Fibroblast of skin of right quadriceps (primary cell): Measurements from ENCODE around the gene TSPAN14.
"Not testable (repeated sequence)": the region's sequence is repeated elsewhere in the genome, so short reads cannot be mapped to it uniquely, and the experiment has no call there.

ENCODE experiments used
- DNase-seq: peaks from one replicate; pipeline ENCODE4 v3.0.0-alpha.2; 2013

Gene TSPAN14

DNA sequence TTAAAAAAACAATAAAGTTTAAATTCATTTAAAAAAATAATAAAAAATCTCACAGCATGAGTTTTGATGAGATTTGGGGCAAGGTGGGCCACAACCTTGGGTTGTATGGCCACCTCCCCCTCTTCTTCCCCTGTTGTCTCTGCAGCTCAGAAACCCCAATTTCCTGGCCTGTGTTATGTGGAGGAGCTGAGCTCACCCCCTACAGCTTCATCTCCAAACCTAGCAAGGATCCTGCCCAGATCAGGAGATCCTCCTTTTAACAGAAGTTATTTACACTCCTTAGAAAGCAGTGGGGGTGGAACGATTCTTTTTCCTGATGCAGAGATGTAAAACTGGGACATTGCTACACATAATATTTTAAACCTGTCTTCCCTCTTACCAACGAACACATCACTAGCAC is 76.7 kb downstream of the TSPAN14 start:
- DNase-seq: no peak

DNA sequence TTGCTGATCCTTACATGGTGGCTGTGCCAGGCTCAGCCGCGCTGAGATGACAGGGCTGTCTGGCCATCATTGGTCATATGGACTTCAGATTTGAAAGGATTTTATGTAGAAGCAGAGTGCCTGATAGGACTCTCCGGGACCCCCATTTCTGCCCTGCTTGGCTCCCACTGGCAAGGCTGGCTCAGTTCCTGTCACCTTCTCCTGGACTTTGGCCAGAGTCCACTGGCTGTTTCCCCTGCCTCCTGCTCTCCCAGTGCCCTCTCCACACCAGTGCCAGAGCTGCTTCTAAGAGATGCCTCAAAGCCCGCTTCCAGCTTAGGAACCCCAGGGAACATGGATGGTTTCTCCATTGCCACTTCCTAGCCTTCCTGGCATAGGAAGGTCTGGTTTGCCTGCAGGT is 78.5 kb downstream of the TSPAN14 start:
- DNase-seq: no peak

DNA sequence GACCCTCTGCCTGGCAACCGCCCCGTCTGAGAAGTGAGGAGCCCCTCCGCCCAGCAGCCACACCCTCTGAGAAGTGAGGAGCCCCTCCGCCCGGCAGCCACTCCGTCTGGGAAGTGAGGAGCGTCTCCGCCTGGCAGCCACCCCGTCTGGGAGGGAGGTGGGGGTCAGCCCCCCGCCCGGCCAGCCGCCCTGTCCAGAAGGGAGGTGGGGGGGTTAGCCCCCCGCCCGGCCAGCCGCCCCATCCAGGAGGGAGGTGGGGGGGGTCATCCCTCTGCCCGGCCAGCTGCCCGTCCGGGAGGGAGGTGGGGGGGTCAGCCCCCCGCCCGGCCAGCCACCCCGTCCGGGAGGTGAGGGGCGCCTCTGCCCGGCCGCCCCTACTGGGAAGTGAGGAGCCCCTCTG is 79.9 kb downstream of the TSPAN14 start:
- not testable (repeated sequence) for DNase-seq

DNA sequence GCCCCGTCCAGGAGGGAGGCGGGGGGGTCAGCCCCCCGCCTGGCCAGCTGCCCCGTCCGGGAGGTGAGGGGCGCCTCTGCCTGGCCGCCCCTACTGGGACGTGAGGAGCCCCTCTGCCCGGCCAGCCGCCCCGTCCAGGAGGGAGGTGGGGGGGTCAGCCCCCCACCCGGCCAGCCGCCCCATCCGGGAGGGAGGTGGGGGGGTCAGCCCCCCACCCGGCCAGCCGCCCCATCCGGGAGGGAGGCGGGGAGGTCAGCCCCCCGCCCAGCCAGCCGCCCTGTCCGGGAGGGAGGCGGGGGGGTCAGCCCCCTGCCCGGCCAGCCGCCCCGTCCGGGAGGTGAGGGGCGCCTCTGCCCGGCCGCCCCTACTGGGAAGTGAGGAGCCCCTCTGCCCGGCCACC is 80.5 kb downstream of the TSPAN14 start:
- not testable (repeated sequence) for DNase-seq

DNA sequence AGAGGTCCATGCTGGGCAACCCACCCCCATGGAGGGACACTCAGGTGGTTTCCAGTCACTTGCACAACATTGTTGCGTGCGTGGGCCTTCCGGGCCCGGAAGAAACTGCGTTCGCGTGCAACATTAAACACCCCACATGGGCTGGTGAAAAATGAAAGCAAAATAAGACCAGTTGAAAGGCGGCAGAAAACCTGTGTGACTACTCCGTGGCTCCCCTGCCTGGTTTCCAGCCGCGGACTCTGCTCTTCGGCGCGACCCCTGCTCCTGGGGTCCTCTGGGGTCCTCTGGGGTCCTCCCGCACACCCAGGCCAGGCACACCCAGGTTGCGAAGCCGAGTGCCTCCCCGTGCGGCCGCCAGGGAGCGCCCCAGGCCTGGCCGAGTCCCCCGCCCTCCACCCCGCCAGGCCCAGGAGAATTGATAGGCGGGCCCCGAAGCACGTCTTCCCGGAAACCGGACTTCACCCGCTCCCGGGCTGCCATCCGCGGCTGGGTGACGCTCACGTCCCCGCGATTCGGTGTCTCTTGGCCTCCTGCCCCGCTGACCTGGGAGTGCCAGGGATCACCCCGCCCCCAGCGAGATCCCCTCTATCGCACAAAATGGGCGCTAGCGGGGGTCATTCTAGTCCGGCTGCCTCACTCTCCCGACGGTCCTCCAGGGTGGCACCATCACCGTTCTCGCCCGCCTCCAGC is 81.7 kb downstream of the TSPAN14 start:
- DNase-seq: peak; percentile 19

DNA sequence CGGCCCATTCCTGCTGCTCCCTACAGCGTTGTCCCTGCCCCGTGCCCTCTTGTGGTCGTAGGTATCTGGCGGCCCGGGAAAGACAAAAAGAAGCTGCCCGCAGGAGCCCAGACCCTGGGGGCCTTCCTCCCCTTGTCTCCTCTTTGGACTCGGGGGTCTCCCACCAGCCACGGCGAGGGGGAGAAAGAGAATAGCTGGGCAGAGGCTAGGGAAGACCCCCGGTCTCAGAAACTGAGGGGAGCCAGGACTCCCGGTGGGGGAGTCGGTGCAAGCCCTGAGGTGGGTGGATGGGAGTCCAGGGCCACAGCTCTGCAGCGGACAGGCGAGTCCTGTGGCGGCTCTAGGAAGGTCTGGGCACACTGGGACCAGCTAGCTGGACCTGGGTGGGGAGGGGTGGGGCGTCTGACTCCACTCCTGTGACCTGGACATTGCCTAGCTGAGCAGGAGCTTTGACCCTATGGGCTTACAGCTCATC is 82.3 kb downstream of the TSPAN14 start:
- DNase-seq: no peak

DNA sequence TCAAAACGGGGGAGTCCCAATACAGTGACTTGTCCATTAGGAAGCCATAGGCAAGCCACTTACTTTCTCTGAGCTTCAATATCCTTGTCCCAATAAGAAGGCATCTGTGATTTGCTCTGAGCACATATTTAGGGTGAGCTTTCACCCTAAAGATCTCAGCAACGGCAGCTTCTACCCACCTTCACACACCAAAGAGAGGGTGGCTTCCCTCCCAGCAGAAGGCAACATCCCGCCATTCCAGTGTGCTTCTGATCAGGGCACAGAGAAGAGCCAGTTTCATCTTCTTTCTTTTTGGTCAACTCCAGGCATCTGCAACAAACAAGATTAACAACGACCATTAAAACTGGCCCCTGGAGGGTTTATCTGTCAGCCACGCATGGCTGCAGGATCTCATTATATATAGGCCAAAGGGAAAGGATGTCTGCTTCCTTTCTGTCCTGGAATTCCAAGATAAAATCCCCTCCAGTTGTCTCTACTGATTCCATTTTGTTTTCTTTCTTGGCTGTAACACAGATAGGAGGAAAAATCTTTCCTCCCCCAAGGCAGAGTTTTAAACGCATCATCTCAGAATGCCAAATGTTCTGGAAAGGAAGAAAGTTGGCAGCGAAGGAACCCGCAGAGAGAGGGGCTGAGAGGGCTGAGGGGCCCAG is 83.1 kb downstream of the TSPAN14 start:
- DNase-seq: no peak

DNA sequence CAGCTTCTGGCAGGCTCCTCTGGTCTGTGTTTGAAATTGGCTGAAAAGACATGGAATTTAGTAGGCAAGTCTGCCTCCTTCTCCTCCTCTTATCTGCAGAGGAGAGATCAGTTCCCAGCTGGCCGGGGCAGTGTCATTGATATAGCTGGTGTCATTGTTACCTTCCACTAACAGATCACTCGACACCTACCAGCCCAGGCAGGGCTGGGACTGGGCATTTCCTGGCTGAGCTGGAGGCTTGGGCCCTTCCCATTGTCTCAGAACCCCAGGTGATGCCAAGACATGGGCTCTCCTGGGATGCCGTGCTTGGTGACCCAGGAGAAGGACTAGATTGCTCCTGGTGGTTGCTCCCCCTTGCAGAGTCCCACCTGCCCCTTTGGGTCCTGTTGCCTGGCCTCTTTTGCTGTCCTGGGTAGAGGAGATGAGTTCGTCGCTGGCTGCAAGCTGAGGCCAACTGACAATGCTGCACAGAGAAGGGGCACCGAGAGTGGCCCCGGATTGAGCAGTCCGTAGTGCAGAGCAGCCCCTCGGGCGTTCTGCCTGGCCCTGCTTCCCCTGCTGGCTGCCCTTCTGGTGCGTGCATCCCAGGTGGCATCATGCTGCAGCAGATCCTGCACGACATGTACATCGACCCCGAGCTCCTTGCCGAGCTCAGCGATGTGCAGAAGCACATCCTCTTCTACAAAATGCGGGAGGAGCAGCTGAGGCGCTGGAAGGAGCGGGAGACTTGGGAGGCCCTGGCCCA is 83.8 kb downstream of the TSPAN14 start, which contains the start of gene SH2D4B:
TSS of gene SH2D4B (plus strand) at position 167 of the 745 bp plus-strand sequence. CDS start at position 597, 430 bp downstream.
- DNase-seq: no peak

DNA sequence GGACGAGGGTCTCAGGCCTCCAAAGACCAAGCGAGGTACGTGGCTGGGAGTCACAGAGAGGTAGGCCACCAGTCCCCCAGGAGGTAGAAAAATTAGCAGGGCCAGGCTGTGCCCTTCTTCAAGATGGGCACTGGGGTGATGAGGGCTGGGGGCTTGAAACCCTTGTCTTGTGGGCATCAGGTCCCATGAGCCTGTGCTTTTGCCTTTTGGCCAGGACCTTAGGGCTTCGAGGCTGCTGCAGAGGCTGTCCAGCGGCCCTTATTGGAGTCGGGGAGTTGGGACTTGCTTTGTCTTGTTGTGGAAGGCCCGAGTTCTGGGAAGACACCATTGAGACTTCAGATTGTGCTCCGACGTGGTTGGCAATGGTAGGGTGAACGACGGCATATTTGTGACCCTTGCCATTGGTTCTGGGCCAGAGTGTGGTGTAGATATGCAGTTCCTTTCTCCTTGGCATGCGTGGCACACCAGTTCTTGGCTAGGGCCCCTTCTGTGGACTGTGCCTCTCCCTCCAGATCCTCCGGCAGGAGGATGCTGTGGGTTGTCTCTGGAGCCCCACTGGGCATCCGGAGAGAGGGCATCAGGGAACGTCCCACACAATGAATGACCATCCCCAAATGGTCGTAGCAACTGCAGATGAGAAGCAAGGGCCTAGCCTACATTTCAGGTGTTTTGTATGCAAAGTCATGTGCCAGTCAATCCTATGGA is 84.5 kb downstream of the TSPAN14 start:
- DNase-seq: no peak

DNA sequence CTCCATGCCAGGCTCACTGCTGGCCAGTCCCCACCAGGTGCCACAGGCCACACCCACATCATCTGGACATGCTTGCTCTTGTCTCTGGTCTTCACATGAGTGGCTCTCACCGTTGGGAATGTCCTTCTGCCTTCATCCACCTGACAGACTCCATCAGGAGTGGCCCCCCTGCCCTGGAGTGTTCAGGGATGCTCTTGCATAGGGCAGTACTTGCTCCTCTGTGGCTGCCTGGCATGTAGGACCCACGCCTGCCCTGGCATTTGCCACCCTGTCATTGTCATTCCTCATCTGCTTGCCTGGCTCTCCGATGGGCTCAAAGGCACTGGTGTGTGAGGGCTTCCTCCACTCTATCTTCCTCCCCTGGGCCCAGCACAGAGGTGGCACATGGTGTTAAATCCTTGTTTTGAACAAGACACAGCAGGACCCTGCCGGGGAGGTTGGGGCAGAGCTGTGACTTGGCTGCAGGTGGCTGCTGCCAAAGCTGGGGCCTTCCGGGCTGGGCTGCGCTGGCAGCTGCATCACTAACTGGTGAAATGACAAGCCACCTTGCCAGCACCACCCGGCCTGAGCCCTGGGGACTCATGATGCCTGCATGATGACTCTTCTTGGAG is 85.4 kb downstream of the TSPAN14 start:
- DNase-seq: no peak

DNA sequence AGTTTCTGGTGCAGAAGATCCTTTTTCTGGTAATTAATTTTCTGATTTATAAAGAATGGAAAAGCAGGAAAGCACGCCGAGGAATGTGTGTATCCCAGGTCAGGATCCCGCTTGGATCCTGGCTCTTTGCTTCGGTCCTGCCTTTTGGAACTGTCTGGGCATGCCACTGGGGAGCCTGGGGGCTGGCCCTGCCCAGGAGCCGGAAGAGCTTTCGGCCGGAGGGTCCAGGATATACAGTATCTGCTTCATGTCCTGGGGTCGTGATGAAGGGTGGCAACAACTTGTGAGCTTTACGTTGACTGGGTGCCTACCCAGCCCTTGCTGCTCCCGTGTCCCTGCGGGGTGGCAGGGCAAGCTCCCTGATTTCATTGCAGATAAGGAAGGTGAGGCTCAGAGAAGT is 86.0 kb downstream of the TSPAN14 start:
- no peak for DNase-seq

DNA sequence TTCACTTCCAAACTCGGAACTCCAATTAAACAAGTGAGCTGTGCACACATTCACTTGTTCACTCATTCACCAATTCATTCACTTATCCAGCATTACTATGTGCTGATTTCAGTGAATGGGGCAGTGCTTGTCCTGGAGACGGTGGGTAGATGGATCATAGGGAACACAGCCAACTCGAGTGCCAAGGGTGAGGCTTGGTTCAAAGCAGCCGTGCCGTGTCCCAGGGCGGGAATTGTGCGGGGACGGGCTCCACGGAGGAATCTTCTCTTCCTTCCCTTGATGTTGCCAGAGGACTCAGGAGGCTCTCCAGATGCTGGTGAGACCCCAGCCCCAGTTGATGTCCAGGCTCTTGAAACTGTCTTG is 86.5 kb downstream of the TSPAN14 start:
- no peak for DNase-seq

DNA sequence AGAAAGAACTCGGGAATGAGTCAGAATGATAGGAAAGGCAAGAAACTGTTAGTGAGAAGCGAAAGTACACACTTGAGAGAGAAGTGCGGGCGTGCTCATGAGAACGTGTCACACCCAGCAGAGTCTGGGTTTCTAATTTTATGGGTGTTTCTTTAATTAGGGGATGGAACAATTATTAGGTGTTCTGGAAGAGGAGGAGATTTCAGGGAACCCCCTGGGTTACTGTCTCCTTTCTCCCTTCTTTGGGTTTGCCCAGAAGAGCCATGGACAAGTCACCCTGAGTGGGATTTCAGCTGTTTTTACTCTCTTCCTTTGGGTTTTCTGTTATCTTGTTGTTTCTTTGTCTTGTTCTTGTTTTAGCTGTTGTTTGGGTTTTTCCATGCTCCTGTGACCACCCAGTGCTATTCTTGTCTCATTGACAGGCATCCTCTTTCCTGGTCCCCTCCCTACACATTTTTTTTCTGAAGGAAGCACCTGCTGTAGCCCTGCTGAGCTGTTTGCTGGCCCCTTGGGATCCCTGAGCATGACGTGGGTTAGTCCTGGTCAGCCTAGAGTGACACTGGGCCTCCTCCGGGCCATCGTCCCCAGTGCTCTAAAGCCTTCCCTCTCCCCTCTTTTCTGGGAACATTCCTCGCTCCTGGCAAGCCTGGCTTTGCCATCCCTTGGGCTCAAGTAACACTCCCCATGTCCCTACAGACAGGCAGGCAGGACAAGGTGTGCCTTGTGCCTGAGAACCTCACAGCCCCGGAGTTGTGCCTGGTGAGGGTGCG is 87.1 kb downstream of the TSPAN14 start:
- no peak for DNase-seq

DNA sequence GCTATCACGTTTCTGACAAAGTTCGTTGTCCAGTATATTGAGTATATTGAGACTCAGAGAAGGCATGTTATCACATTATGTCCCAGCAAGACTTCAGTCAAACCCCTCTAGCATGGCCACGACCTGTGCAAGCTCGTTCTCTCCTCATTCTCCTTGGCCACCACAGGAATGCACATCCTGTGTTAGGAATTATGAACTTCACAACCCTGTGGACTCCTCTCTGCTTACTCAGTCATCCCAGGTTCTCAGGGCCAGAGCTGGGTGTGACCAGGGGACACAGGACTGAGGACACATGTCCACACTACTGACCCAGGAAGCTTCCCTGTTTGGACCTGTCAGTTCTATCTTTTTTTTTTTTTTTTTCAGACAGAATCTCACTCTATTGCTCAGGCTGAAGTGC is 87.9 kb downstream of the TSPAN14 start:
- peak; percentile 11 for DNase-seq

DNA sequence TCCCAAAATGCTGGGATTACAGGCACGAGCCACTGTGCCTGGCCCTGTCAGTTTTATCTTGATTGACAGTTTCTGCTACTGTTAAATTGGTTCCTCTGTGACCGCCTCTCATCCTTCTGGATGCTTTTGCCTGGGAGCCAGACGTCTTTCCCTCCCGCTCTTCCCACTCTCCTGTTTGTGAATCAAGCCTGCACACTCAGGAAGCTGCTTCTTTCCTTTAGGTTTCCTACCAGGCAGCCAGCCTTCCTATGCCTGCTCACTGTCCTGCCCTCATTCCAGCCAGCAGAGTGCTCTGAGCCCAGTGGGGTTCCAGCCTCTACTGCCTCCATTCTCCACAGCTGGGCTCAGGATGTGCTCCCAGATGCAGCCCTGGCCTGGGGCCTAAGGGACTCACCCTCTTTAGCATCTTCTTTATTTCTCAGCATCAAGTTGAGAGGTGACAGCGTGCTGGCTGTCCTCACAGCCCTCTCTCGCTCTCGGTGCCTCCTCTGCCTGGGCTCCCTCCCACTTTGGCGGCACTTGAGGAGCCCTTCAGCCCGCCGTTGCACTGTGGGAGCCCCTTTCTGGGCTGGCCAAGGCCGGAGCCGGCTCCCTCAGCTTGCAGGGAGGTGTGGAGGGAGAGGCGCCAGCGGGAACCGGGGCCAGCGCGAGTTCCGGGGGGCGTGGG is 88.7 kb downstream of the TSPAN14 start:
- no peak for DNase-seq

DNA sequence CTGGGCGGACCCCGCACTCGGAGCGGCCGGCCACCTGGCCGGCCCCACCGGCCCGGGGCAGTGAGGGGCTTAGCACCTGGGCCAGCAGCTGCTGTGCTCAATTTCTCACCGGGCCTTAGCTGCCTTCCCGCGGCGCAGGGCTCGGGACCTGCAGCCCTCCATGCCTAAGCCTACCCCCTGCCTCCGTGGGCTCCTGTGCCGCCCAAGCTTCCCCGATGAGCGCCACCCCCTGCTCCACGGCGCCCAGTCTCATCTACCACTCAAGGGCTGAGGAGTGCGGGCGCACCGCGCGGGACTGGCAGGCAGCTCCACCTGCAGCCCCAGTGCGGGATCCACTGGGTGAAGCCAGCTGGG is 89.2 kb downstream of the TSPAN14 start:
- DNase-seq: not testable (repeated sequence)

DNA sequence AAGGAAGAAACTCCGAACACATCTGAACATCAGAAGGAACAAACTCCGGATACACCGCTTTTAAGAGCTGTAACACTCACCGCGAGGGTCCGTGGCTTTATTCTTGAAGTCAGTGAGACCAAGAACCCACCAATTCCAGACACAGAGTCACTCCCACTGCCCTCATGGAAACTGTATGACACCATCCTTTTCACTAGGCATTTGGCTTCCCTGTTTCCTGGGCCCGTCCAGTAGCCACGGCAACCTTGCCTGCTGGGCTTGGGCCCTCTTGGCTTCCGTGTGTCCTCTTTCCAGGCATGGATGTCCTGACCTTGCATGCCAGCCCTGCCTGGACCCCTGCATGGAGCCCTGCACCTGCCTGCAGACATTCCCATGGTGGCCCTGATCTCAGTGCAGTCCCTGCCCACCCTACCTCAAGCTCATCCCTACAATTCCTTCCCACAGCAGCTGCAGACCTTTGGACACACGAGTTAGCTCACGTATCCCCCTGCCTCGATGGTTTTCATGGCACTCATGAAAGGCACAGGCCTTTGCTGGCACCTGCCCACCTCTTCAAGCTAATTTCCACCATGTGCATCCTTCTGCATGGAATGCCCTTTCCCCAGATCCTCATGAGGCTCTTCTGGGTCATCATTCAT is 90.3 kb downstream of the TSPAN14 start:
- DNase-seq: no peak

DNA sequence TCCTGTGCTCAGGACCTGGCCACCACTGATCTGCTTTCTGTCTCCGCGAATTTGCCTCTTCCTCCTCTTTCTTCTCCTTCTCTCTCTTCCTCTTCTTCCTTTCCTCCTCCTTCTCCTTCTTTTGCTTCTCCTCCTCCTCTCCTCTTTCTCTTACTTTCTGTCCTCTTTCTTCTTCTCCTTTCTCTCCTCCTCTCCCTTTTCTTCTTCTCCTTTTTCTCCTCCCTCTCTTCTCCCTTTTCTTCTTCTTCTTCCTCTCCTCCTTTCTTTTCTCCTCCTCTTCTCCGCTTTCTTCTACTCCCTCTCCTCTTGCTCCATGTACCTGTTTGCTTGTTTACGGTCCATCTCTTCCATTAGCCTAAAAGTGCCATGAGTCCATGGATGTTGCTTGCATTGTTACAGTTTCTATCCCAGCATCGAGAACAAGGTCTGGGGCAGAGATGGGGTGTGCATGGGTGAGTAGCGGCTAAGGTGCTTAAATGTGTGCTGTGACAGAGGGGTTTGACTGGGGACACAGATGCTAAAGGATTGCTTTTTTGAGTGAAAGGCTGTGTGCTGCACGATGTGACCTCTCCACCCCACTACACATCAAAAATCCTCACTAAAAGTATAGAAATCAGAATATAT is 91.3 kb downstream of the TSPAN14 start:
- DNase-seq: no peak

DNA sequence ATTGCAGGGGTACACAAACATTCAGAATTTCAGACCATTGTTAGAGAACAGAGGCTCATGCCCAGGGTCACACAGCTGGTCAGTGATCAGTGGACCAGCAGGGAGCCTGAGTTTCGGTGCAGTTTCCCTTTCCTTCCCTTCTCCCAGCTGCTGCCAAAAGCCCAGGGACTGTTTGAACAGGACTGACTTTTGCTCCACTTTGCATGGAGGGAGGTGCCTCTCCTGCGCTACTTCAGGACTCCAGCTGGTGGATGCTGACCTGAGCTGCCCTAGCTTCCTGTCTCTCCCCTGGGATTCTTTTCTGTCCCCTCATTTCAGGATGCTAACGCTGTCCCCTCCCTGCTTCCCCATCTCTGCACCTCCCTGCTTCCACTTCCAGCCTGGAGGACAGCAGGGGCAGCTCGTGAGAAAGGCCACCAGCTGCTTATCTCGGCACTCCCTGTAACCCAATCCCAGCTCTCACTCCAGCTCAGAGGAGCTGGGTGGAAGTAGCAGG is 98.1 kb downstream of the TSPAN14 start:
- DNase-seq: no peak

DNA sequence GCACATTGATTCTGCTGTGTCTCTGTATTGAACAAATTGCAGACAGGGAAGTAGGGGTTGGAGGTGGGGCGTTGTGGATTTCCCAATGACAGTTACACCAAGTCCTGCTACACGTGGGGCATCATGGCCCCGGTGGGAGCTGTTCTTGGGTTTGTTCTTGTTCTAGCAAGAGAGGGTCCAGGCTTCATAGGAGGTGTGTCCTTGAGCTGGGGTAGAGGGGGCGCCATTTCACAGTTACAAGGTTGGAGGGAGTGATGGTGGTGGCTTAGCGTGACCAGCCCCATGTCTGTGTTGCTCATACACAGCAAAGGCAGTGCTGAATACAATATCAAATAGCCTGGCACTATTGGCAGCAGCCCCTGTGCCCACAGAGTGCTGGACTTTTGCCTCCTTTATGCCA is 99.3 kb downstream of the TSPAN14 start:
- DNase-seq: no peak
